RPMI8226 (cell line): ENCODE results near the gene IQCH.

Experiments
- DNase-seq: peaks from one replicate; pipeline ENCODE4 v3.0.0-alpha.2; 2015

The IQCH gene

GRCh38 chr15:67508407-67508806, 253.8 kb downstream of the IQCH start:
- no peak for DNase-seq

GRCh38 chr15:67509918-67510317, 255.3 kb downstream of the IQCH start:
- no peak for DNase-seq

GRCh38 chr15:67510597-67511190, 256.1 kb downstream of the IQCH start:
- DNase-seq: no peak

- DNase-seq: no peak
Measured at GRCh38 chr15:67511606-67512005, 257.0 kb downstream of the IQCH start.

- no peak for DNase-seq
Measured at GRCh38 chr15:67512140-67512539, 257.6 kb downstream of the IQCH start.

GRCh38 chr15:67512933-67513714, 258.5 kb downstream of the IQCH start:
- no peak for DNase-seq

GRCh38 chr15:67515090-67515489, 260.5 kb downstream of the IQCH start:
- DNase-seq: no peak

- no peak for DNase-seq
Measured at GRCh38 chr15:67515557-67515956, 261.0 kb downstream of the IQCH start.

- no peak for DNase-seq
Measured at GRCh38 chr15:67520321-67521028, 265.9 kb downstream of the IQCH start.

GRCh38 chr15:67521029-67521782, 266.6 kb downstream of the IQCH start, which contains the start of gene C15orf61:
C15orf61 (plus strand) TSS chr15:67521131; CDS start chr15:67521249, 118 bp downstream.
- peak; percentile 97 for DNase-seq

GRCh38 chr15:67521783-67522568, 267.4 kb downstream of the IQCH start:
- DNase-seq: peak; percentile 36

- no peak for DNase-seq
Measured at GRCh38 chr15:67523330-67523729, 268.7 kb downstream of the IQCH start.

- no peak for DNase-seq
Measured at GRCh38 chr15:67524235-67524634, 269.6 kb downstream of the IQCH start.

- DNase-seq: no peak
Measured at GRCh38 chr15:67528513-67528912, 273.9 kb downstream of the IQCH start.

- no peak for DNase-seq
Measured at GRCh38 chr15:67531379-67531914, 276.9 kb downstream of the IQCH start.

GRCh38 chr15:67533873-67534272, 279.3 kb downstream of the IQCH start:
- no peak for DNase-seq

- no peak for DNase-seq
Measured at GRCh38 chr15:67534360-67534759, 279.8 kb downstream of the IQCH start.

GRCh38 chr15:67537771-67538170, 283.2 kb downstream of the IQCH start:
- DNase-seq: no peak

- peak; percentile 89 for DNase-seq
Measured at GRCh38 chr15:67542420-67543347, 288.1 kb downstream of the IQCH start, which contains the start of gene MAP2K5. MAP2K5 (plus strand) TSS chr15:67542703; CDS start chr15:67543336, 633 bp downstream.

- DNase-seq: no peak
Measured at GRCh38 chr15:67543348-67543718, 288.7 kb downstream of the IQCH start.

- no peak for DNase-seq
Measured at GRCh38 chr15:67544475-67544874, 289.9 kb downstream of the IQCH start.
